Measurements from ENCODE around the gene TRMT61B.

The TRMT61B gene

DNA sequence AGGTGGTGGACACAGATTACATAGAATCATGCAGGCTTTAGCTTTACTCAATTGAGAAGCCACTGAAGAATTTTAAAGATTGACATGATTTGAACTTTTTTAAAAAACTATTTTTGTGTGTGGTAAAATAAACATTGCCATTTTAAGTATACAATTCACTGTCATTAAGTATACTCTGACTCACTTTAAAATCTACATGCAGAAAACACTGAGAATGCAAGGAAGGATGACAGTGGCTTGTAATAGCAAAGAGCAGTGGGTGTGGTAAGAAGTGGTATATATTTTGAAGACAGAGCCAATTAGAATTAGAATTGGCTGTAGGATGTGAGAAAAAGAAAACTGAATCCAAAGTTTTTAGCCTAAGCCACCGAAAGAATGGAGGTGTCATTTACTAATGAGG, 14.9 kb downstream of the TRMT61B start:
- no peak for DNase-seq

DNA sequence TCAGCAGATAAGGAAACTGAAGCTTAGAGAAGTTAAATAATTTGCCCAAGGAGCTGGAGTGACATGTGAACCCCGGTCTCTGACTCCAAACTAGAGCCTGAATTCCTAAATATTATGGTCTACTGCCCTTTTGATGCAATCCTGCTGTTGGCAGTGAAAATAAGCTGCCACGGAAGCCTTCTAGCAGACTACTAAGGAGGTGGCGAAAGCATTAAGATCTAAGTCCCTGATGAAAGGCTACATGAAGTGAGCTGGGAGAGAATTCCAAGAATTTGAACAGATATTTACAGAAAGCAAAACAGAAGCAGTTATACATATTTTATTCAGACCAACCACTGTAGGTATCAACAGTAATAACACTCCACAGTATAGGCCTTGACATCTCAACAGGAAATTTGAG, 28.1 kb downstream of the TRMT61B start:
- no peak for DNase-seq

DNA sequence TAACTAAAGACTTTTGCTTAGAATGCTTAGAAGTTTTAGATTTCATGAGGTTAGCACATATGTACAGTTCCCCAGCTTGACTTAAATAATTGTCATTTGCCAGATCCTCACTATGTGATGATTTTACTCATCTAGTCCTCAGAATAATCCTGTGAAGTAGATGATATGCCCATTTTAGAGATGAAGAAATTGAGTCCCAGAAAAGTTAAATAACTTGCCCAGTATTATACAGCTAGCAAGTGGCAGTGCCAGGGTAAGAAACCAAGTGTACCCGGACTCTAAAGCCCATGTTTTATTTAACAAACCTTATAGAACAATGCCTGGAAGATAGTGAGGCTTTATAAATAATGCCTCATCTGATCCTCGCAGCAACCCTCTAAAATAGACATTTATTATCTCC, 31.1 kb downstream of the TRMT61B start:
- no peak for DNase-seq

DNA sequence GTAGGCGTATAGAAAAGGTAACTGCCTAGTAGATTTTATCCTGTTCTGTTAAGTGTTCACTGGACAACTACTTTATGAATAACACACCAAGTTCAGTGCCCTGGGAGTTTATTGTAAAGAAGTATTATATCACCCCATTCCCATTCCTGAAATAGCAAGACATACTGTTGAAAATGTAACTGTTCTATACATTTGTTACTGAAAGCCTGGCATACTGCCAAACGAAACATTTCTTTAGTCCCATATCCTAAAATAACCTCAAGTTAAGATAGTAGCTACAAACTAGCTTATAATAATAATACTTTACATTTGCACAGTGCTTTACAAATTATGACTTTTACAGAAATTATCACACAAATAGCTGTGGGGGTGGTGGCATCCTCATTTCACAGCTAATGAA, 34.3 kb downstream of the TRMT61B start:
- no peak for DNase-seq

DNA sequence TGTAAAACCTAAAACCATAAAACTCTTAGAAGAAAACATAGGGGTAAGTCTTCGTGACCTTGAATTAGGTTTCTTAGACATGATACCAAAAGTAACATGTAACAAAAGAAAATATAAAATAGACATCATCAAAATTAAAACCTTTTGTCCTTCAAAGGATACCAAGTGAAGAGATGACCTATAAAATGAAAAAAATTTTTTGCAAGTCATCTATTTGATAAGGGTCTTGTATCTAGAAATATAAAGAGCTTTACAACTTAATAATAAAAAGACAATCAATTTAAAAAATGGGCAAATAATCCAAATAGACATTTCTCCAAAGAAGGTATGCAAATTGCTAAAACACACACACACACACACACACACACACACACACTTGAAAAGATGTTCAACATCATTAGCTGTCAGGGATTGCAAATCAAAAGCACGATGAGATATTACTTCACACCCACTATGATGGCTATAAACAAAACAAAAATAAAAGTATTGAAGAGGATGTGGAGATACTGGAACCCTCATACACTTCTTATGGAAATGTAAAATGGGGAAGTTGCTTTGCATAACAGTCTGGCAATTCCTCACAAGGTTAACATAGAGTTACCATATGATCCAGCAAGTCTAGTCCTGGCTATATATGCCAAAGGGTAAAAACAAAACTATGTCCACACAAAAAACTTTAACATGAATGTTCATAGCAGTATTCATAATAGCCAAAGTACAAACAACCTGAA, 36.2 kb downstream of the TRMT61B start:
- DNase-seq: peak; percentile 6 to 29

DNA sequence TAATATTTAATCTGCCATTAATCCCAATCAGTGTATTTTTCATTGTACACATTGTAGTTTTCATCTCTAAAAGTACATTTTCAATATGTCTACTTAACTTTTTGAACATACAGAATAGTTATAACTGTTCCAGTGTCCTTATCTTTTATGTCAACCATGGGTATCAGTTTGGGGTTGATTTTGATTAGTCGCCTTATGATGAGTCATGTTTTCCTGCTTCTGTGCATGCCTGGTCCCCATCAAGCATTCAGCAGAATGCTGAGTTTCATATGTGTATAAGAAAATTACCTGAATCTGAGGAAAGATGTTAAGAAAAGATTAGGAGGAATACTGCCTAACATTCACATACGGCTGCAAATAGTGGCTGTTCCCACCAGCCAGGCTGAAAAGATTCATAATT, 41.7 kb downstream of the TRMT61B start:
- DNase-seq: no peak

DNA sequence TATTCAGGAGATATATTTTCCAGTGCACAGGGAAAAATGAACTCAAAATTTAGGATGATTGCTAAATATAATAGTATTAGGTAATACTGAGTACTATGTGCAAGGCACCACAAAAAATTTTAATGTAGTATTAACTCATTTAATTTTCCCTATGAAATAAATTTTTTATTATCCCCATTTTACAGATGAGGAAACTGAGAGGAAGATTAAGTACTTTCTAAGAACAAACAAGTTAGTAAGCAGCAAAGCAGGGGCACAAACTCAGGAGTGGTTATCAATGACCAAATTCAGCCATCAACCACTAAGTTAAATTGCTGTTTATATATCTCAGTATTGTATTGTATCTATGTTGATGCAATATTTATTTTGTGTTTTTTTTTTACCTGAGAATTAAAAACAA, 45.2 kb downstream of the TRMT61B start:
- DNase-seq: no peak

DNA sequence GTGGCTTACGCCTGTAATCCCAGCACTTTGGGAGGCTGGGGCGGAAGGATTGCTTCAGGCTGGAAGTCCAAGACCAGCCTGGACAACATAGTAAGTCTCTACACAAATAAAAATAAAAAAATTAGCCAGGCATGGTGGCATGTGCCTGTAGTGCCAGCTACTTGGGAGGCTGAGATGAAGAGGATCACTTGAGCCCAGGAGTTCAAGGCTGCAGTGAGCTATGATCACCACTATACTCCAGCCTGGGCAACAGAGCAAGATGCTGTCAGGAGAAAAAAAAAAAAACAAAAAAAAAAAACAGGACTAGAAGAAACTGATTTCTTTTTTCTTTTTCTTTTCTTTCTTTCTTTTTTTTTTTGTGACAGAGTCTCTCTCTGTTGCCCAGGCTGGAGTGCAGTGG, 45.9 kb downstream of the TRMT61B start:
- no peak for DNase-seq

DNA sequence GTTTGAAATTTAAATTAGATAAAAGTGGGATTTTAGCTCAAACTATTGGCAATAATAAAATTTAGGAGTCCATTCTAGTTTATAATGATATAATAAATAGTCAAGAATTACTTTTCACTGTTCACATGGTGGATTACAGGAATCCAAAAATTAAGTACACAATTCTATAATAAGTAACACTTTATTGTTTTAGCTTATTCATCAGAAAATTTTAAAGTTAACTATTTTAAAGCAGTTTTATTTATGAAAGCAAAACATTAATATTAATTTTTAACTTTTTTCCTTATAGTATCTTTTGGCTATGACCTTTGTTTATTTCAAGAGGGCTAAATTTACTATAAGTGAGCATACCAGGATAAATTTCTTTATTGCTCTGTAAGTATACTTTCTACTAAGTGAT, 48.1 kb downstream of the TRMT61B start:
- DNase-seq: no peak

DNA sequence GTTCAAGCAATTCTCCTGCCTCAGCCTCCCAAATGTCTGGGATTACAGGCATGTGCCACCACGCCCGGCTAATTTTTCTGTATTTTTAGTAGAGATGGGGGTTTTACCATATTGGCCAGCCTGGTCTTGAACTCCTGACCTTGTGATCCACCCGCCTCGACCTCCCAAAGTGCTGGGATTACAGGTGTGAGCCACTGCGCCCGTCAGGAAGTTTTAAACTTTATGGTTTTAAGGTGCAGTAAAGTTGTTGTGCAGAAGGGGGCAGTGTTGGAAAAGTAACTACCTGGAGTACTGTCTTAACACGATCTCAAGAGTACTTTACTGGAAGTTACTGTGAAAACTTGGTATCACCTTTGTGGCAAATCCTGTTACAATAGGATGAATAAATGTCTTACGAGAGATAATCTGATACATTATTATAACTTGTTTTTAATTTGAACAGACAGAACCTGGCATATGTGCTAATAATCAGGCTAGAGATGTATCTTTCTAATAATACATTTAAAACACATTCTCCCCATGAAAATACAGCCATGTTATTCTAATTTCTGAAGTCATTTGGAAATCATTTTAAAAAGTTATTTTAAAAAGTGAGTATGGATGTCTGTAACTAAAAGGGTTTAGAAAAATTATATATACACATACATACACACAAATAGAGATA, 48.7 kb downstream of the TRMT61B start:
- peak; percentile 57 for DNase-seq

DNA sequence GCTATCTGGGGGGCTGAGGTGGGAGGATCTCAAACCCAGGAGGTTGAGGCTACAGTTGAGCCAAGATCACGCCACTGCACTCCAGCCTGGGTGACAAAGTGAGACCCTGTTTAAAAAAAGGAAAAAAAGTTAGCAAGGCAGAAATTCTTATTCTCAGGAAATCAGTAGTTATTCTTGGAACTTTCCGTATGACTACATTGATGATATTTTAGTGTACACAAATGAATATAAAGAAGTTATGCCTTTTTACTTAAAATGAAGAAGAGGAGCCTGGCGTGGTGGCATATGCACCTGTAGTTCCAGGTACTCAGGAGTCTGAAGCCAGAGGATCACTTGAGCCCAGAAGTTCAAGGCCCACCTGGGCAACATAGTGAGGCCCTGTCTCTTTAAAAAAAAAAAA, 52.1 kb downstream of the TRMT61B start:
- no peak for DNase-seq

DNA sequence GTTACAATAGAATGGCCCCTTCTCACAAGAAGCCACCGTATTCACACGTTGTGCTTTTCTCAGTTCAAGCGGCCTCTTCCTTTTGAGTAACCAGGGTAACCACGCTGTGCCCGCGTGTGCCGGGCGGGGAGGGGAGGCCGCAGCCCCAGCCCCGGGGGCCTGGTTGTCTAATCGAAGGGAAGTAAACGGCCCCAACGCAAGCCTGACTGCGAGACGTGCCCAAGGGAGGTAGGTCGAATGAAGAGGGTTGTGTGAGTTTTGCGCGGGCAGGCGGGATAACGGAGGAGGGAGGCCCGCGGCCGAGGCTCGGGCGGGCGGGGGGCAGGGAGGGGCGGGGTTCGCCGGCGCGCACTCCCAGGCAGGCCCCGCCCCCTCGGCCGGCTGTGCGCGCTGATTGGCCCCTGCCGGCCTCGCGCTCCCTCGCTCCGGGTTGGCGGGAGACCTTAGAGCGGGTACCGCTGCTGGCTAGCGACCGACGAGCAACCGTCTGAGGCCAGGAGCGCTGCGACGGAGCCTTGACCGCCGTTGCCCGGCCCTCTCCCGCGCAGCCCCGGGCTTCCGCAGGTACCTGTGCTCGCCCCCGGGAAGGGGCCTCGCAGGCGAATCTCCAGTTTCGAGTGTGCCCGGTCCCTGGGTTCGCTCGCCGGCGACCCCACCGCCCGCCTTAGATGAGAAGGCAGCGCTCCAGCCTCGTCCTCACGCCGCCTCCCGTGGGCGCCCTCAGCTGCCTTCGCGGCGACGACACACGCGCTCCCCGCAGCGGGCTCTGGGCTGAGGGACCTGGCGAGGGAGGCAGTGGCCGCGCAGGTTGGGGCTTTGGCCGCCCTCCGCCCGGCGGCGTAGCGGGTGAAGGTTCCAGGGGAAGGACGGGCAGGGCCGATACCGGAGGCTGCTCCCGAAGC, 59.5 kb downstream of the TRMT61B start, which contains the start of gene SPDYA:
SPDYA (plus strand) TSS at position 451 of the 902 bp plus-strand sequence. CDS start 5,181 bp downstream, outside the sequence.
- DNase-seq: no peak

DNA sequence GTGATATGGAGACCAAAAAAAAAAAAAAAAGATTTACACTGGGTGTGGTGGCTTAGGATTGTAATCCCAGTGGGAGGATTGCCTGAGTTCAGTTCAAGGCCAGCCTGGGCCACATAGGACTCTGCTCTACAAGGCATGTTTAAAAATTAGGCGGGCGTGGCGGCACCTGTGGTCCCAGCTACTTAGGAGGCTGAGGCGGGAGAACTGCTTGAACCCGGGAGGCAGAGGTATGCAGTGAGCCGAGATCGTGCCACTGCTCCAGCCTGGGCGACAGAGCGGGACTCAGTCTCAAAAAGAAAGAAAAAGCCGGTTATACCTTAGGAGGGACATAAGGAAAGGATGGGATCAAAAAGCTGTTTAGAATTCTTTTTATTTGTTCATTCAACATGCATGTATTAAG, 60.2 kb downstream of the TRMT61B start:
- DNase-seq: no peak

DNA sequence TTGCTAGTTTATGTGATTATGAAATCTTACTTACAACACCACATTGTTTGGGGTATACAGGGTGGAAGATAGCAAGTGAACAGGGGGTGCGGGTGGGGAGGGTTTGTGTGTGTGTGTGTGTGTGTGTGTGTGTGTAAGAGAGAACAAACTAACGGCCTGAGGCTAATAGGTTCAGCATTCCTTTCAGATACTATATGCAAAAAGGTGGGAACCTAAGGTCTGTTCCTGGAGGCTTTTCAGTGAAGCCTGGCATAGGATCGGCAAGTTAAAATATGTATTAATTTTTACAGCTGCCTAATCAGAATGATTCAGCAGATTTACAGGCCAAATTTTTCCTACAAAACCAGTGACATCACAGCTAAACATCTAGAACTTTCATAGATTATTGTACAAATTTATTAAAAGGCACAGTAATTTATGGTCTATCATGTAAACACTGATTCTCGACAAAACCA, 67.1 kb downstream of the TRMT61B start:
- DNase-seq: no peak

DNA sequence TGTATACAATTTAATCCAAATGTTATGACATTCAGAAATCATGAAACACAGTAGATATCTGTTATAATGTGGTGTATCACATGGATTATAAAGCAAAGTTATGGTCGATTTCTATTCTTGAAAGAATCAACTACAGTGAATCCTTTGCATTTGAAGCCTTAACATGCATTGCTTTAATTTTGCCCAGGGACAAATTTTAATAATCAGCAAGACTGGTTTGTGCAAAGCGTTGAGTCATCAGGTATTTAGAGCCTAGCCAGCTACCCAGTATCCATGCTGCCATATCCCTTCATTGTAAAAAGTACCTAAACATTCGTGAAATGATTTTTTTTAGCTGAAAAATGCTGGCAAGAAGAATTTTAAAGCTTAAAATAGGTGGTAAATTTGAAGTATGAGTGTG, 68.4 kb downstream of the TRMT61B start:
- no peak for DNase-seq
